Measurements from ENCODE around the gene RAPGEF1.

RAPGEF1 gene

GRCh38 chr9:131589124-131589711 lies 150.7 kb downstream of the RAPGEF1 start:
- no peak for DNase-seq (ENCODE audit: low read depth in 2 of 2)

- no peak for DNase-seq (ENCODE audit: low read depth in 2 of 2)
These were observed 151.5 kb downstream of the RAPGEF1 start for GRCh38 chr9:131588396-131588795.

GRCh38 chr9:131587906-131588305 lies 152.0 kb downstream of the RAPGEF1 start:
- no peak for DNase-seq (ENCODE audit: low read depth in 2 of 2)

- DNase-seq (ENCODE audit: low read depth in 2 of 2): no peak
These were observed 152.5 kb downstream of the RAPGEF1 start for GRCh38 chr9:131587331-131587730.

- DNase-seq (ENCODE audit: low read depth in 2 of 2): peak in 1 of 2 donors; percentile 16
These were observed 154.5 kb downstream of the RAPGEF1 start for GRCh38 chr9:131585375-131585774.

- no peak for DNase-seq (ENCODE audit: low read depth in 2 of 2)
These were observed 155.0 kb downstream of the RAPGEF1 start for GRCh38 chr9:131584858-131585257.

GRCh38 chr9:131583836-131584555 lies 155.9 kb downstream of the RAPGEF1 start:
- no peak for DNase-seq (ENCODE audit: low read depth in 2 of 2)

GRCh38 chr9:131583337-131583645 lies 156.6 kb downstream of the RAPGEF1 start:
- DNase-seq (ENCODE audit: low read depth in 2 of 2): no peak

GRCh38 chr9:131582466-131583336 lies 157.2 kb downstream of the RAPGEF1 start:
- no peak for DNase-seq (ENCODE audit: low read depth in 2 of 2)

- DNase-seq (ENCODE audit: low read depth in 2 of 2): no peak
These were observed 157.8 kb downstream of the RAPGEF1 start for GRCh38 chr9:131582056-131582455.

- DNase-seq (ENCODE audit: low read depth in 2 of 2): no peak
These were observed 159.5 kb downstream of the RAPGEF1 start for GRCh38 chr9:131580358-131580757.

- DNase-seq (ENCODE audit: low read depth in 2 of 2): no peak
These were observed 160.1 kb downstream of the RAPGEF1 start for GRCh38 chr9:131579789-131580211.

GRCh38 chr9:131578731-131579504 lies 161.0 kb downstream of the RAPGEF1 start:
- no peak for DNase-seq (ENCODE audit: low read depth in 2 of 2)

- DNase-seq (ENCODE audit: low read depth in 2 of 2): no peak
These were observed 161.9 kb downstream of the RAPGEF1 start for GRCh38 chr9:131578021-131578420.

GRCh38 chr9:131577005-131578000 lies 162.6 kb downstream of the RAPGEF1 start:
- no peak for DNase-seq (ENCODE audit: low read depth in 2 of 2)

GRCh38 chr9:131575946-131576853 lies 163.7 kb downstream of the RAPGEF1 start:
- DNase-seq (ENCODE audit: low read depth in 2 of 2): no peak

GRCh38 chr9:131574730-131575640 lies 164.9 kb downstream of the RAPGEF1 start:
- no peak for DNase-seq (ENCODE audit: low read depth in 2 of 2)

- DNase-seq (ENCODE audit: low read depth in 2 of 2): no peak
These were observed 172.0 kb downstream of the RAPGEF1 start for GRCh38 chr9:131567910-131568309.

- no peak for DNase-seq (ENCODE audit: low read depth in 2 of 2)
These were observed 173.7 kb downstream of the RAPGEF1 start for GRCh38 chr9:131566158-131566557.
